T-helper 22 cell (primary cell): Measurements from ENCODE around the gene CDCA4.

Experiments
- DNase-seq: peaks from one replicate; pipeline ENCODE4 v3.0.0-alpha.2; 2020; ENCODE audit warnings: low read depth

The CDCA4 gene

DNA sequence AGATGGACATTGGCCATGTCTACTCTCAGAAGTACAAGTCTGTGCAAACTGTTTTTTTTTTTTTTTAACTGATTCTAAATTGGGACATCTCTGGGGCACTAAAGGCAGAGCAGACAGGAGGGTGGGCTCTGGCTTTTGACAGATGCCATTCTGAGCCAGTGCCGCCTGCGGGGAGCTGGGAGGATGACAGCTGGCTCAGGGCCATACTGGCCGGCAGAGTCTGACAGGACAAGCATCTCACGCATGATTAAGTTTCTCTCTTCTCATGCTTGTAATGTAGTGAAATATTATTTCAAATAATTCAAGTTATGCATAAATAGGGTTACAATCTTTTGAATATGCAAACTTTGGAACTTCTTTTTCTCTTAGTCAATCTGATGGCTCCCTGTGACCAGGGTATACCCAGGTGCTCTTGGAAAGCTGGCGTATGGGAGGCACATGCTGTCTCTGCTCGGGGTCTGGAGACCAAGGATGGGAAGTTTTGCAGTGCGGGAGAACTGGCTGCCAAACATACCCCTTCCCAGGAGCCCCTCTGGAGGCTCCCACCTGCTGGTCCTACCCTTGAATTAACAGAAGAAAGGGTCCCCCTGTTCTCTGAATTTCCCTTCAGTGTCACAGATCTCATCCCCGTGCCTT is 7.6 kb downstream of the CDCA4 start:
- no peak for DNase-seq

DNA sequence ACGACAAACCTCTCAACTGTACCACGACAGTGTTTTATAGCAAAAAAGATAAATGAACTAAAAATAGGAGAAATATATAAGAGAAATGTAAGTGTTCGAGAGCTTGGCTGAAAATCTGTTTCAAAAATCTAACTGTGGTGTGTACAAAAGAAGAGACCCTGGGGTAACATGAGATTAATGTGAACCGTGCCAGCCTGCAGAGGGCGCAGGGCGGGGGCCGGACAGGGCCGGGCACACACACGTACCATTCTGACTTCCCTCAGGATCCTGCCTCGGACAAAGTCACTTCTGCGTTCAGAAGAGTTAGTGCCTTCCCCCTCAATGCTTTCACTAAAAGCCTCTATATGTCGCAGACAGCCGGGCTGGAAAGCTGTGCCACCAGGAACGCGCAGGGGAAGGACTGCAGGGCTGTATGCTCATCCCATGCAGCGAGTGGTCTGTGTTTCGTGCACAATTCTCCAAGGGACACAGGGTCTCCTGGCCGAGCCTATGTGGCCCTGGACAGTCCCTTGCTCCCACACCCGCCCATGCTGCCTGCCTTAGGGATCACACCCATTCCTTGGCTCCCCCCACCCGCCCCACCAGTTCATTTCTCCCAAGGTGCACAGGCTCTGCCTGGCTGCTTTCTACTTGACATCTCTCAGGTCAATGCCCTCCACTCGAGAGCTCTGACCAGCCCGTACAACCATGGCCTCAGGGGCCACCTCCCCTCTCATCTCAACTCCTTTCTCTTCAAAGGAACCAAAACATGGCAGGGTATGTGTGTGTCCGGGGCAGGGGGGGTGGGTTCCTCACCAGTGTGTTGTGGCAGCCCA is 8.5 kb downstream of the CDCA4 start:
- no peak for DNase-seq

DNA sequence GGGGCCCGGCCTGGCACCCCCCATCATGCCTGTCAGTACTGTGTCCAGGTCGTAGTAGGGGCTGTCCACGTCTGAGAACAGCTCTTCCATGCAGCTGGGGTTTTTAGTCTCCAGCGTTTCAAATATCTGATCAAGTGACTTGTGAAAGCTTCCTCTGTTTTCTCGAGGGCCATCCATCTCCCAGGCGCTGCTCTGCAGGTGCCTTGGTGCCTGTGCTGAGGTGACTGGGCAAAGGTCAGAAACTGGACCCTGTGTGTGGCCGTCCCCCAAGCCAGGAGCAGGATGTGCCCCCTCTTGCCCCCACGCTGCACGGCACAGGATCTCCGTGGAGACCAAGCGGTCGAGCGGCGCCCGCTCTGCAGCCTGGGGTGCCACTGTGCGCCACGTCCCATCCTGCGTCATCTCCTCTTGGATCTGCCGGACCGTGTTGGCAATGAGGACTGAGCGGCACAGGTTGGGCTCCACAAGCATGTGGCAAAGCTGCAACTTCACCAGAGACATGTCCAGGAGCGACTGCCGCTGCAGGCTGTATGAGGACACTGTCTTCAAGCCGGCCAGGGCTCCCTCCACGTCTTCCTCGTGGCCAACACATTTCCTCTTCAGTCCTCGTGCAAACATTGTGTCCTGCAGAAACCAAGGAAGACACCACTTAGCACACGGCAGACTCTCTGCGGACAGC is 9.4 kb downstream of the CDCA4 start:
- DNase-seq = no peak

DNA sequence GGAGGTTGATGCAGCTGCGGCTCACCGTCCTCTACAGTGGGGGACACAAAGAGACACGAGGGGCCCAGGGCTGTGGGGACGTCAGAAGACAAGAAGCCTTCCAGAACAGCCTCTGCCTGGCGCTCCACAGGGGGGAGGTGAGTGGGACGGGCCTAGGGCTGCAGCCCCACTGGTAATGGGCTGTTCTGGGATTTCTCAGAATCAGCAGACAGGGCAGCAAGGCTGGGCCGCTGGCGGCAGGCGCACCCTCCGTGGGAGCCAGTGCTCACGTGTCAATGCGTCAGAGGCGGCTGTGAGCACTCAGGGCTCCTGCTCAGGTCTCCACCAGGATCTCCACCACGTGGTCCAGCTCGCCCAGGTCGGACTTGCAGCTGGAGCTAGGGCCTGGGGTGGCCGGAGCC is 10.0 kb downstream of the CDCA4 start:
- DNase-seq = no peak

DNA sequence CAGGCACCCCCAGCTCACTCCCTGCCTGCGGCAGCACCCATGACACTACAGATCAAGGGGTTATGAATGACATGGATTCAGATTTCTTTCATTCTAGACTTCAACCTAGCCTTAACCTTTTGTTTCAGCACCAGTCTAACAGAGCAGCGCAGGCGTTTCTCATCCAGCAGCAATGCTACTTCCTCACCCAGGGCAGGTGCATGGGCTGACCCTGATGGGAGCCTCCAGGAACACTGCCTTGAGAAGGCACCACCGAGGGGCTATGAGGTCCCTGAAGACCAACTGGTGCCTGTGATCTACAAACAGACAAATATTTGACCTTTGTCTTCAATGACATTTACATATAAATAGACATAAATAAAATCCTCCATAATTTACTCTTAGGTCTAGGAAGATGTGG is 10.8 kb downstream of the CDCA4 start:
- DNase-seq = no peak

DNA sequence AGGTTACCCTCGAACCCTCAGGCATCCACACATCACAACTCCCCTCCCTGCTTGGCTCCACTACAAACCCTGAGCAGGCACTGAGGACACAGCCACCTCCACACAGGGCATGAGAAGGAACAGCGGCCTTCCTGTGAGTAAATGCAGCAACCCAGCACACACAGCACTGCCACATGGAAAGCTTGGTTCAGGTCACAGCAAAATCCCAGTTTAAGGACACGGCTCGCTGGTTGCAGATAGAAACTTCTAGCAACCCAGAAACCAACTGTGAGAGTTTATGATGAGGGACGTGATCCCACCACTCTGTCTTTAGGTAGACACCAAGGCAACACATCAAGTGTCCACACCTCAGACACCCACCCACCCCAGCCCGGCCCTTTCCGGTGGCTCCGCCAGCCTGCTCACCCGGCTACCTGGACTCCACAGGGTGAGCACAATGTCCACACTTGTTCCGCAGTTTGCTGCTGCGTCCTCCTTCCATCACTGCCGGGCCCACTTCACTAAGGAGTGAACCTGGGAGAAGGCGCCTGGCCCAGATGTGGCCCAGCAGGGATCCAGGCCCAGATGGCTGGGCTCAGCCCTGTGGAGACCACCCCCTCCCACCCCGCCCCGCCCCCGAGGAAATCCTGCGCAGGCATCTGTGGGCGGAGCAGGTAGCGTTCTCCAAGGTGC is 13.2 kb downstream of the CDCA4 start:
- no peak for DNase-seq

DNA sequence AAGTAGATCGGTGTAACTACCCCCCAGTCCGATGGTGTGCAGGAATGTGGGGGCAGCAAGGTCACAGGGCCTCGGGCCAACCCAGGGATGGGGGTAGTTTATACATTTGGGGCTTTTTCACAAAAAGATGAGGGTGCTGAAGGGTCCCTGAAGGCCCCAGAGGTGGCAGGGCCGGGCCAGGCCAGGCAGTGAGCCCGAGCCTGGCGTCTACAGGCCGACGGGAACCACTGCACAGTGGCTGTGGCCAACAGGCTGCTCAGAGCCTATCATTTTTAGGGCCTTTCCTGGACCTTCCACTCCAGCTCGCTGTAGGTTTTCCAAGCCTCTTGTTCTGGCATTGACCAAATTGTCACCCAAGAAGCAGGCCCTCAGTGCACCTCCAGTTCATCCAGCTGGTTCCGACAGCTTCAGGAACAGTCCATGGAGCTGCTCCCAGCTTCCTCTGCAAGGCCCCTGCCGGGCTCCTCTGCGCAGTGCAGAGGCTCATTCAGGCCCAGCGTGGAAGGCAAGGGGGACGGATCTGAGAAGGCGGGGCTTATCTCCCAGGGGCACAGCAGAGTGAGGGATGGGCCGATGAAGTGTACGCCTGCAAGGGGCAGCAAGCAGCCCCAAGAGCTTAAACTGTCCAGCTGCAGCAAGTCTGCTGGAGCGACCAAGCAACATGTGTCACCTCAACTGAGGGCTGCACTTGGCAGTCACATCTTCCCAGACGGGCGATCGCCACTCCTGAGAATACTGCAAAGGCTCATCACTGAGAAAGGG is 13.9 kb downstream of the CDCA4 start:
- no peak for DNase-seq

DNA sequence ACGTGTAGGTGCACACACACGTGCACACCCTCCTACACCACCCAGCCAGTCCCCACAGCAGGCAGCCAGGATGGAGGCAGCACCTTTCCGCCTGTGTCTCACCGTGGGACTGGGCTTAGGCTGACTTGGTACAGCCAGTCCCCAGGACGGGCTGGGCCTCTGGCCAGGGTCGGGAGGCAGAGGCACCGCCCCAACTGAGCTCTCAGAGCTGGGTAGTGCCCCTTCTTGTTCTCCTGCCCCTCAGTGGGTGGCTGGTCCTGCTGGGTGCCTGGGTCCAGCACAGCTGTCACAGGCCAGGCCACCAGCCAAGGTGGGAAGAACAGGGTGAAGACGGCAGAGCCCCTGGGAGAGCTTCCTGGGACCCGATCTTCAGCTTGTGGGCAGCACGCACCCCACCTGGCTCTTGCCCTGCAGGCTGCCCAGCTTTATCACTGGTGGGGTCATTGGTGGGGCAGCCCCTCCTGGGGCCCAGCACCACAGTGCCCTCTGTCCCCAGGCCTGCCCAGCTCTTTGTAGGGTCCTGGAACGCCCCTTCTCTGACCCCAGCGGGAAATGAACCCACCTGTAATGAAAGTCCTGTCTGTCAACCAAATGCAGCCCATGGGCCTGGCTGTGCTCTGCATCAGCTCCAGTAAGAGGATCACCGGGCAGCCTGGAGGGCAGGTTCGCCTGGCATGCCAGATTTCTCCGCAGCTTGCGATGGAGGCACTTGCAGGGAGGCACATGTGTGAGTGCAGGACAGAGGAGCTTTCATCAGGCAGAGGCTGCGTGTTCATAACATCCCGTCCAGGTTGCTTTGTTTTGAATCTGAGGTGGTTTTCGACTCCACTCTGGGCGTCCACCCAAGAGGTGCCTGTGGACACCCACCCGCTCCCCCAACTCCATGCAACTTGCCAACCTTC is 14.7 kb downstream of the CDCA4 start:
- no peak for DNase-seq

DNA sequence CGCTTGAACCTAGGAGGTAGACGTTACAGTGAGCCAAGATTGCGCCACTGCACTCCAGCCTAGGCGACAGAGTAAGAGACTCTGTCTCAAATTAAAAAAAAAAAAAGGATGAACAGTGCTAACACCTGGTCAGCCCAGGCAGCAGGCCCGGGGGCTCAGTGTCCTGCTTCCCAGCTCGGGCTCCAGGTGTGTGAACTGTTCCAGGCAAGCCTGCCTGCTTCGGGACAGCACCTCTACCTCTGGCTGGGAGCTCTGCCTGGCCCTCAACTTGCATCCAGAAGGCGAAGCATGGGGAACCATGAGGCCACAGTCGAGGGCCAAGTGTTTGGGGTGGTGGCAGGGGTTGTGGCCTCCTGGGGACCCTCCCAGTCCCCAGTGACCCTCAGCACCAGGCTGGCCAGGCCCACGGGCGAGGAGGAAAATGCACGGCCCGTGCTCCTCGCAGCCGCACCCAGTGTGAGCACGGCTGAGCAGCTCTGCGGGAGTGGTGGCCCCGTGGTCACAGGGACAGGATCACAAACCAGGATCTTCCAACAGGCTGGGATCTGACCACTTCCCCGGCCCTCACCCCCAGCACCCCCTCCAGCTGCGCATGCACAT is 15.5 kb downstream of the CDCA4 start:
- no peak for DNase-seq

DNA sequence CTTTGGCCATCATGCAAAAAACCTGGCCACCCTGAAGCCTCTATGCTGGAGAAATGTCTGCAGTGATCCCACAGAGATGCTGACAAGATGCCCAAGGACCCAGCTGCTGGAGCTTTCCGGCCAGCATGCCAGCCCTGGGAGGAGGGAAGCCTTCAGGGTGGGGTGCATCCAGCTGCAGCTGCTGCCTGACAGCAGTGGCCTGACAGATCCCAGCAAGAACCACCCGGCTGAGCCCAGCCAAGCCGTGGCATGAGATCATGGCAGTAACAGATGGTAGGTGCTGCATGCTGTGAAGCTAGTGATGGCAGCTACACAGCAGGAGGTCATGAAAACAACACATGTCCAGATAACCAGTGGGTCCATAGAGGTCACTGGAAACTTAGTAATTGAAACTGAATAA is 21.5 kb downstream of the CDCA4 start:
- no peak for DNase-seq

DNA sequence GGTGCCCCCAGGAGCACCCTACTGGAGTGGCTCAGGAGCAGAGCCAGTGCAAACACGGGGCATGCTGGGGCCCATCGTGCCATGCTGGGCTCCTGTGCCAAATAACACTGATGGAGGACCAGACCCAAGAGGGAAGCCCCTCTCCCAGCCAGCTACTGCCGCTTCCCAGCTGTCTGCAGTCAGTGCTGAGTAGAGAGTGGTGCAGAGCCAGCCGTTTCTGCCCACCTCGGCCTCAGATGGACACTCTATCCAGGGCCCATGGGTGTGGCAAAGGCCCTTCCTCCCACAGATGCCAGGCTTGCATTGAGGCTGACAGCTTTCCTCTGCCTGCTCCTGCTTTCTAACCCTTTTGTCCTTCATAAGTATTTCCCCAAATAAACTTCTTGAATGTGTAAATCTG is 22.1 kb downstream of the CDCA4 start:
- DNase-seq = no peak

DNA sequence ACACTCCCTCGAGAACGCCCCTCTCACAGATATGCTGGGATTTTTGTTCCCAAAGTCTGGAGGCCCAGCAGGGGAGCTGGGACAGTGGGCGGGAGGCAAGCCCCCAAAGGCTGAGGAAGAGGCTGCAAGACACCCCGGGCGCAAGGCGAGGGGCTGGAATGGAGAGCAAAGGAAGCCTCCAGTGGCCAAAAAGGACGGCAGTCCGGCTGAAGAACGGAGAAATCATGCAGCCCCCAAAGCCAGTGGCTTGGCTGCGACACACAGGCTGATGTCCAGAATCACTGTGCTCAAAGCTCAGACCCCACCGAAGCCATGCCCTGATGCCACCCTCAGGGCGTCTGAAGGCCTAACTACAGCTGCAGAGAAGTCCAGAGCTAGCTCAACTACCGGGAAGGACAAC is 24.4 kb downstream of the CDCA4 start:
- DNase-seq = no peak

DNA sequence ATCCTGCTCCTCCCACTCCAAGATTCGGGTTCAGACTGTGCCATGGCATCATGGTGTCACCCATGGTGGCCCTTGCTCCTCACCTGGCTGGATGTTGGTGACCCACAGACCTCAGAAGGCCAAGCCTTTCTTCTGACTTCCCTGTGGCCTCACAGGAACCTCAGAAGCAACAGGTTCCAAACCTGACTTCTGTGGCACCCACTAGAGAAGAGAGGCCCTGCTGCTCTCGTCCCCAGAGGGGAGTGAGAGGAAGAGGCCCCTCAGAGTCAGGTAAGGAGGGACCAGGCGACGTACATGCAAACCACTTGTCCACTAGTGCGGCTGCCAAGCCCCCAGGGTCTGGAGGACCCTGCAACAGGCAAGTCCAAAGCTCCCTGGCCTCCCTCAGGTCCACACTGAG is 24.9 kb downstream of the CDCA4 start:
- DNase-seq = no peak

DNA sequence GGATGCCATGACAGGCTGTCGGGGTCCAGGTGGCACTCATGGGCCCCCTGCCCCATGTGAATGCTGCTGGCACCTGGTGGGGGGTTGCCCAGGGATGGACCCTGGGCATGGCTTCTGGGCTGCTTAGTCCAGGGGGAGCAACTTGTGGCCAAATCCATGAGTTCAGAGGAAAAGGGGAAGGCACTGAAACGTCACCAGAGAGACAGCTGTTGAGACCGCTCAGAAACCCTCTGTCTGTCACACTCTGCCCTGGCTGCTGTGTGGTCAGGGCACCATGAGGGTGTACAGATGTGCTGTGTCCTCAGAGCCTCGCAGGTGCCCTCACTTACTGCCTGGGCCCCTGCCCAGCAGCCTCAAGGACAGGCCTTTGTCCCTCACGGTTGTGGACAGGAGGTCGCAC is 25.9 kb downstream of the CDCA4 start:
- no peak for DNase-seq

DNA sequence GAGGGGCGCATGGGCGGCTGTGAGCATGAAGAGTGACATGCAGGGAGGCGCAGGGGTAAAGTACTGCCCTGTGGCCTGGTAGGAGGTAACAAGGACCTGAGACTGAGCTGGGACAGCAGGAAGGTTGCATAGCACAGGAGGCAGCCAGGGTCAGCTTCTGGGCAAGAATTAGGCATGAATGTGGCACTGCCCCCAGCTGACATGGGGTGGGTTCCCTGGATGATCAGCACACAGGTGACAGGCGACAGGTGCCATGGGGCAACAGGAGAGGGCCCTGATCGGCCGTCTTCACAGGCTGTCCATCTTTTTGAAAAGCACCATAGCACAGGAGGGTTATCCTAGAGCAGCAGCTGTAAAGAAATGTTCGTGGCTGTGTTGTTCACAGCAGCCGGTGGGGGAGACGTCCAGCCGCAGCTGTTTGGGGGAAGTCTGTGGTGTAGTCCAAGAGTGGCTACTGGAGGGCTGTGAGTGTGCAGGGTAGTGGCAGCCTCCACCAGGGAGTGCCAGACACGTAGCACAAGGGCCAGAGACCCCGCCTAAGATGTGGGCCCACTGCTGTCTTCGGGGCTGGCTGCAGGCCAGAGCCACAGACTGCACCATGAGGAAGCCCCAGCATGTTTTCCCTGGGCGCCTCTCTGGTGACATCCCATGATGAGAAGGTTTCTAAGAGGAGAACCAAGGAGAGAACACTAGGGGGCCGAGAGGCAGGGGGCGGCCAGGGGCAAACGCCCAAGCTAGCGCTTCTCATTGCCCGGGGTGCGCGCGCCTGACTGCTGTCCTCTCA is 26.9 kb downstream of the CDCA4 start:
- no peak for DNase-seq

DNA sequence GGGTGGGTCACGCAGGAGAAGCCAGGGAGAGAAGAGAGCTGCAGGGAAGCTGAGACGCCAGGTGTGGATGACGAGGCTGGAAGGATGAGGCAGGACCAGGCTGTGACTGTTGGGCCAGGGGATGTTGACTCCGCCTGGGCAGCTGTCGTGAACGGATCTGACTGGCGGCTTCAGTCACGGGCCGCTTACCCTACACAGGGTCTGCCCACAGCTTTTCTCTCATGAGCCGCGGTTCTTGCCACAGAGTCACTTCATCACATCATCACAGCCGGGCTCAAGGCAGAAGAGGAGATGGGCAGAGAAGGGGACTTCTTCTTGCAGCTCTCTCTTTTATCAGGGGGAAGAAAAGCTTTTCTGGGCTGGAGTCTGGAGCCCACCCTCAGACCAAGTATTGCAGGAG is 27.6 kb downstream of the CDCA4 start:
- no peak for DNase-seq

DNA sequence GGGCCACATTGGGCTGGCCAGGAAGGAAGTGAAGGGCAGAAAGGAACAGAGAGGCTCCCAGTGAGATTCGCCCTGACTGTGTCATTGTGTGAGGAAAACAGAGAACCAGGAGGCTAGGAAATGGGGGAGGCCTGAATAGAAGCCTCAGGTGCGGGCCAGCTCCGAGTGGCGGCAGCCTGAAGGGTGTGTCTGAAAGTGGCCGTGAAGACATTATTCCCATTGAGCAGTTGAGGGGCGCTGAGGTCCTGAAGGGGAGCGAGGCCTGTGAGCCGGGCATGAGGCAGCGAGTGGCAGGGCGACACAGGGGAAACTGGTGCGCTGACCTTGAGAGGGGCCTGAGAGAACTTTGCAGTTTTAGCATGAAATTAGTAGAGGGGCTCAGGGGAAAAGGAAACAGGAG is 28.4 kb downstream of the CDCA4 start:
- no peak for DNase-seq

DNA sequence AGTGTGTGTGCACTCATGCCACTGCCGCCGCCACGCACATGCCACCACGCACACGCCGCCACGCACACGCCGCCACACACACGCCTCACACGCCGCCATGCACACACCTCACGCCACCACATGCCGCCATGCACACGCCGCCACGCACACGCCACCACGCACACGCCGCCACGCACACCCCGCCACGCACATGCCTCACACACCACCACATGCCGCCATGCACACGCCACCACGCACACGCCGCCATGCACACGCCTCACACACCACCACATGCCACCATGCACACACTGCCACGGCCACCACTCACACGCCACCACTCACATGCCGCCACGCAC is 29.0 kb downstream of the CDCA4 start:
- DNase-seq = no peak

DNA sequence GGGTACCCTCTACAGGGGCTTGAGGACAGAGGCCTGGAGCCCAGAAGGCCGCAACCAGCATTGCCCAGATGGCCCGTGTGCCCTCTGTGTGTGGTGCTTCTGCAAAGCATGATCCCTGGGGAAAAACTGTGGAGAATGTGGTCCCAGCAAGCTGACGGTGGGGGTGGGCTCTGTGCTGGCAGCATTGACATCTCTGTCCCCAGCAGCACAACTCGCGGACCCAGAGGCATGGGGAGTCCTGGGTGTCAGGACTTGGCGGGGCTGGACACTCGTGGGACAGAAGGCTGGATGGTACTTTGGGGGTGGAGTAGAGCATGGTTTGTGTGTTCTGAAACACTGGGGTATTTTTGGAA is 31.0 kb downstream of the CDCA4 start:
- no peak for DNase-seq
